Measurements from ENCODE around the gene EFHD1.

The EFHD1 gene, protein sequence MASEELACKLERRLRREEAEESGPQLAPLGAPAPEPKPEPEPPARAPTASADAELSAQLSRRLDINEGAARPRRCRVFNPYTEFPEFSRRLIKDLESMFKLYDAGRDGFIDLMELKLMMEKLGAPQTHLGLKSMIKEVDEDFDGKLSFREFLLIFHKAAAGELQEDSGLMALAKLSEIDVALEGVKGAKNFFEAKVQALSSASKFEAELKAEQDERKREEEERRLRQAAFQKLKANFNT

DNA sequence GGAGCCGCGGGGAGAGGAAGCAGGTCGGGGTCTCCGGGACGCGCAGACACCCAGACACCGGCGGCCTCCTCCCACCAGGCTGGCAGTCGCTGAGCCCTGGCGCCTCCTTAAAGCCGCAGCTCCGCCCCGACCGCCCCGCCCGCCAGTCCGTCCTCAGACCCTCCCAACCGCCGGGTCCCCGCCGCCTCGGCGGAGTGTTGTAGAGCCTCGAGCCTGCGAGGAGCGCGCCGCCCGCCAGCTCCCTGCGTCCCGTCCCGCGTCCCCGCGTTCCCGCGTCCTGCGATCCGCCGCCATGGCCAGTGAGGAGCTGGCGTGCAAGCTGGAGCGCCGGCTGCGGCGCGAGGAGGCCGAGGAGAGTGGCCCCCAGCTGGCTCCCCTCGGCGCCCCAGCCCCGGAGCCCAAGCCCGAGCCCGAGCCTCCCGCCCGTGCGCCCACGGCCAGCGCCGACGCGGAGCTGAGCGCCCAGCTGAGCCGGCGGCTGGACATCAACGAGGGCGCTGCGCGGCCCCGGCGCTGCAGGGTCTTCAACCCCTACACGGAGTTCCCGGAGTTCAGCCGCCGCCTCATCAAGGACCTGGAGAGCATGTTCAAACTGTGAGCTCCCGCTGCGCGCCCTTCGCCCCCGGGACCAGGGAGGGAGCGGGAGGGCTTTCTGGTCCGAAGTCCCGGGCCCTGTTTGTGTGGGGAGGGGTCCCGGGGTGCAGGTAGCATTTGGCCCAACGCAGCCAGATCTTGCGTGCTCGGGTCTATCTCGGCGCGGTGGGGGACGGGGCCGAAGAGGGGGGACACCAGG, at the start of gene EFHD1:
Gene EFHD1, plus strand, starts transcription at position 192 of the 793 bp plus-strand sequence. Its CDS starts 101 bp downstream, at position 293.
- peak; percentile 26 for DNase-seq

DNA sequence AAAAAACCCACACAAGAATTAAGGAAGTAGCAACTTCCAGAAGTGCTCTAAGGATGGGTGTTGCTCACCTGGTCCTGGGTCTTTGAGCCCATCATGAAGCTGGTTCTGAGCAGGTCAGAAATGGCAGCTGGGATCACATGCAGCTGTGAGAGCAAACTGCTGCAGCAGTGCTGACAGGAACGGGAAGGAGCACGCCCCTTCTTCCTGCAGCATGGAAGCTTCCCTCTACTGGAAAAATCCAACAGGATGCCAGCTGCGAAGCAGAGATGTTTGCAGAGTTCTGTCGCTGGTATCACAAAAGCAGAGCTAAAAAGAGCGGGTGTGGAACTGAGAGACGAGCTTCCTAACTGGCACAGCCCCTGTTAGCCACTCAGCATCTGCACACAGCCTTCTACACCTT, 49.2 kb upstream of the EFHD1 start:
- DNase-seq: no peak

DNA sequence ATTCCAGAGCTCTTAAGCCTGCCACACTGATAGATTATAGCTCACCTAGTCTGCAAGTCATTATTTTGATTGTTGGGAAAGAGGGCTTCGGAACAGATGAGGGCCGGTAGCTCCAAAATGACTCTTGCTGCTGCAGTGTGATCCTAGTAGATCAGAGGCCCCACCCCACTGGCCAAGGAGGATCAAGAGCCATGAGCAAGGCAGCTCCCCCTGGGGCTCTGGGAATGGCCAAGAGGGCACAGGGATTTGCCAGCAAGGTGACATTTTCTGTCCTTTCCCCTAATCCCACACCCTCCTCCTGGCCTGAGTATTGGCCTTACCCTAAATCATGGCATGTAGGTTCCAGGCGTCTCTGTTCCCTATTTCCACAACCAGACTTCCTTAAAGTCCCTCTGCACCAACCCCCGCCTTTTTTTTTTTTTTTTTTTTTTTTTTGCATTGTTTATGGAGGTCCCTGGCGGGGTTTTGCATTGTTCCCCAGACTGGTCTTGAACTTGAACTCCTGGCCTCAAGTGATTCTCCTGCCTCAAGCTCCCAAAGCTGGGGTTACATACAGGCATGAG, 46.4 kb upstream of the EFHD1 start:
- no peak for DNase-seq

DNA sequence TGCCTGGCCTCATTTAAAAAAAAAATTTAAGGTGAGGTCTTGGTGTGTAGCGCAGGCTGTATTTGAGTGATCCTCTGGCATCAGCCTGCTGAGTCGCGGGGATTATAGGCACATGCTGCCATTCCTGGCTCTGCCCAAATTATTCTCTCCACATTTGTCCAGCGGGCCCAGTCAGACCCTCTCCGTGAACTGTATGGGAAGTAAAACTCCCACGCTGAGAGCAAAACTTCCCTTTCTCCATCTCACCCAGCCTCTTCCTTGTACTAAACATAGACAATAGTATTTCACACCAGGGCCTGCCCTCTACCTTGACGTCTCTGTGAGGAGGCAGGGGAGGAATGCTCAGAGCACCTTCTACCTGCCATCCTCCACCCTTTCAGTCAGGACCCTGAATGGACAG, 45.9 kb upstream of the EFHD1 start:
- DNase-seq: no peak

DNA sequence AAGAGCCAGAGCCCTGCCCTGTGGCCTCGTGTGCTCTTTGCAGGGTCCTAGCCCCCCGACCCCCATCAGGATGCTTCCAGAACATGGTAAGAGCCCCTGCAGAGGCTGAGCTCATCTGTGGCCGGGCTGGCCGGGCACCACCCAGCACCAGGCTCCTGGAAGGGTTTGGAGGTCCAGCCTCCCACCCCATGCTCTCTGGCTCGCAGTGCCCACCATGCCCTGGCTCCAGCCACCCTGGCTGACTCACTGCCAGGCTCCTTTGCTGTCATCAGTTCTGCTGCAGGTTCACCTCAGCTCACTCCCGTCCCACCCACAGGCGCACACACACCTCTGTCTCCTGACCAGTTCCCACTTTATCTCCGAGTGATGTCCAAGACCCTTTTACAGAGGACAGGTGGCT, 45.4 kb upstream of the EFHD1 start:
- no peak for DNase-seq

DNA sequence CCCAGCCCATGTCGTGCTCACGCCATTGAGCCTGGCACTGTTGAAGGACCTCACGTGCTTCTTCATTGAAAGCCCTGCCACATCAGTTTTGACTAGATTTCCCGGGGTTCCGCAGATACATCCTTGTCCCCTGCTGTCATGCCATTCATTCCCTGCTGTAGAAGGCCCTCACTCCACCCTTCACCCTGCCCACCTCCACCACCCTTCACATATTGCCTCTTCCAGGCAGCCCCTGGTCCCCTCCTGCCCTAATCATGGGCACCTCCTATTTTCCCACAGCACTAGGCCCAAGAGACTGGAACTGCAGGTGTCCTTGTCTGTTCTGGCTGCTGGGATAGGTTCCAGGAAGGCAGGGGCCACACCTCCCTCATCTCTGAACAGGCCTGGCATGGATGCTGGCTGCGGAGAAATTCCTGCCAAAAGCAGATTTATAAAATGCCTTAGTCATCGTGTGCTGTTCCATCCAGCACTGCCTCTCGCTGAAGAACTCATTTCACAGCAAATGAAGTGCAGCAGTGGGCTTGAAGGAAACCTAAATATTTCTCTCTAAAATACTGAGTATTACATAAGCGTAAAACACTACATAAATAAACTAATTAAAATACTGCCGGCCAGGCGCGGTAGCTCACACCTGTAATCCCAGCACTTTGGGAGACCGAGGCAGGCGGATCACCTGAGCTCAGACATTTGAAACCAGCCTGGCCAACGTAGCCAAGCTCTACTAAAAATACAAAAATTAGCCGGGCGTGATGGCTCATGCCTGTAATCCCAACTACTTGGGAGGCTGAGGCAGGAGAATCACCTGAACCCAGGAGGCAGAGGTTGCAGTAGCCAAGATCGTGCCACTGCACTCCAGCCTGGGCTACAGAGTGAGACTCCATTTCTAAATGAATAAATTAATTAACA, 44.5 kb upstream of the EFHD1 start:
- no peak for DNase-seq

DNA sequence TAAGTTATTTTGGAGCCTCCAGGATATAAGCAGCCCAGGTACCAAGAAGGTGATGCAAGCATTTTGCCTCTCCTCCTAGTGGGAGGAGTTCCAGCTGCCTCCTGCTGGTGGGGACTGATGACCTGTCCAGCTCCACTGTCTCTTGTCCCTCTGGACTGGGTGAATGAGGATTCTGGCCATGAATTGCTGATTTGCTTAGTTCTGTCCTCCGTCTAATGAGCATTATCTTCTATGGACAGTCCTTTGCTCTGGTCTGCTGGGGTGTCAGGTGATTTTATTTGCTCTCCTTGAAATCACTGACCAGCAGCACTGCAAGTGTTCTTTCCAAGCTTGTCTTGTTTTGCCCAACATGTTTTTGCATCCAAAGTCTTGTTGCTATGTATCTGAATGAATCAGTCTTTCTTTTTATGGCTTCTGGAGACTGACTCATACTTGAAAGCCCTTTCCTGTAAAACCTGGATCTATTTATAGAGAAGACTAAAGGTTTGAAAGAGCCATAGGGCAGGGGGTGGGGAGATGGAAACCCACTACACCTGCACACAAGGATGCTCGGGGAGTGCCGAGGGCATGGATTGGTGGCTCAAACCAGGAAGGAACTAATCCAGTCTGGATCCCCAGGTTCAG, 40.5 kb upstream of the EFHD1 start:
- DNase-seq: no peak

DNA sequence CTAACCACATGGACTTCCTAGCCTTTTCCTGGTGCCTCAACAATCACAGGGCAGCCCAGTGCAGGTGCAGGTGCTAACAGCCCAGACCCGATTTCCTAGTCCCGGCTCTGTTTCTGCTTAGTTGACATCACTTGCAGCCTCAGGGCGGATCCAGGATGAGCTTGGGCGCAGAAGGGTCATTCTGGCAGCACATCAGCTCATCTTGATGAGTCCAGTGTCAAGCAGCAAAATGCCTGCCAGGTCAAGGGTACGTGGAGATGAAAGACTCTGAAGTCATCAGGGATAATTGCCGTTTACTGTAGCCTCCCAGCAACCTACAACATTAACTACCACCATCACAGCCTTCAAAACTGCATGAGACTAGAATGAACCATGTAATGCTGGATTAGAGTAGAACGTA, 39.4 kb upstream of the EFHD1 start:
- no peak for DNase-seq

DNA sequence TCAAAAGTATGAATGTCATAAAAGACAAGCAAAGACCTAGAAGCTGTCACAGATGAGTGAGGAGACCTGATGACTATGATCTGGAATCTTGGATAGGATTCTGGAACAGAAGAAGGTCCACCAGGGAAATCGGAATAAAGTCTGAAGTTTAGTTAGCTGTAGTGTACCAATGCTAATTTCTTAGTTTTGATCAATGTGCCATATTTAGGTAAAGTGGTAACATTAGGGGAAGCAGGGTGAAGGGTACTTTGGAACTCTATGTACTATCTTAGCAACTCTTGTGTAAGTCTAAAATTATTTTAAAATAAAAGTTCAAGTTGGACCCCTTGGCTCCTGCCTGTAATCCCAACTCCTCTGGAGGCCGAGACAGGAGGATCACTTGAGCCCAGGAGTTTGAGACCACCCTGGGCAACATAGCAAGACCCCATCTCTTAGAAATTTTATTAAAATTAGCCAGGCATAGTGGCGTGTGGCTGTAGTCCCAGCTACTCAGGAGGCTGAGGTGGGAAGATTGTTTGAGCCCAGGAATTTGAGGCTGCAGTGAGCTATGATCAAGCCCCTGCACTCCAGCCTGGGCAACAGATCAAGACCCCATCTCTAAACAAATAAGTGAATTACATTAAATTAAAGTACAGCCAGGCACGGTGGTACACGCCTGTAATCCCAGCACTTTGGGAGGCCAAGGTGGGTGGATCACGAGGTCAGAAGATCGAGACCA, 35.9 kb upstream of the EFHD1 start:
- DNase-seq: no peak

DNA sequence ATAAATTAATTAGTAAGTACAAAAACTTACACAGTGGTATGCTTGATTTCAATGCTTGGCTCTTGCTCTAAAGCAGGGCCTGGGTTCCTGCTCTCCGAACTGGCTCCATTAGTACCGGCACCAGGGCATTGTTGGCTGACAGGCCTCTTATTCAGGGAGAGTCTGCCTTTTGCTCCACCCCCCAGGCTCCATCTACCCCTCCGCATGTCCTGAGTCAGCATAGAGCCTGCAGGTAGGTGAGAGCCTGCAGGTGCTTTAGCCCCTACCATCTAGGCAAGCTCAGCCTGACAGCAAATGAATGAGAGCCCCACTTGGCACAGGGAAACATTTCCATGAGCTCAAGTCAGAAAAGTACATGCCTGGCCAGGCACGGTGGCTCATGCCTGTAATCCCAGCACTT, 35.1 kb upstream of the EFHD1 start:
- no peak for DNase-seq

DNA sequence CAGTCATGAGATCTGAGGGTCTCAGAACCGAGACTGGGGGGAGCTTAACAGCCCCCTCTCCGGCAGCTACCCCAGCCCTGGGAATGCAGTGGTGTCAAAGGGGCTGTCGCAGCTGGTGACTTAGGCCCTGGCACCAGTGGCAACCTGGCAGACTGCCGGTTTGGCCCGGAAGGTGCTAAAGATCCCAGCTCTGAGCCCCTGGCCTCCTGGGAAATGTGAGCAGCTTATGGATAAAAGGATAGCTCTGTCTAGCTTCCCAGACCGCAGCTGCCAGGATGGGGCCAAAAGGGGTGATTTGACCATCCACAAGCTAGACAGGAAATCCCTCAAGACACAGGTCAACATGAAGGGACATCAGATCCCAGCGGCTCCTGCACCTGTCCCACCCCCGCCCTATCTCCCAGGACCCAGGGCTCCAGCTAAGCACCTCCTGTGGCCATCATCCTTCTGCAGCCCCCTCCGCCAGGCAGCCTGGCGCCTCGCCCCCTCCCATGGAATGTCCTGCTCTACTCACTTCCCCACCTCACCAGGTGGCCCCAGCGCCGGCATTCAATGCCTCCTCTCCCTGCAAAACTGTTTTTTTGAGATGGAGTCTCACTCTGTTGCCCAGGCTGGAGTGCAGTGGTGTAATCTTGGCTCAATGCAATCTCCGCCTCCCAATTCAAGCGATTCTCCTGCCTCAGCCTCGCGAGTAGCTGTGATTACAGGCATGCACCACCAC, 33.2 kb upstream of the EFHD1 start:
- no peak for DNase-seq

DNA sequence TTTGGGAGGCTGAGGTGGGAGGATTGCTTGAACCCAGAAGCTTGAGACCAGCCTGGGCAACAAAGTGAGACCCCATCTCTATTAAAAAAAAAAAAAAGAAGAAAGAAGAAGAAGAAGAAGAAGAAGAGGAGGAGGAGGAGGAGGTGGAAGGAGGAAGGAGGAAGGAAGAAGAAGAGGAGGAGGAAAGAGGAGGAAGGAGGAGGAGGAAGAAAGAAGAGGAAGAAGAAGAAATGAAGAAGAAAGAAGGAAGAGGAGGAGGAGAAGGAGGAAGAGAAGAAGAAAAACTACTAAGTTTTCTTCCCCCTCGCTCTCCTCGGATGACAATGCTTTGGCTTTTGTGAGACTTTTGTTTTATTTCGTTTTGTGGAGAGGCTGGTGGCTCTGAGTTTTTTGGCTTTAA, 30.1 kb upstream of the EFHD1 start:
- DNase-seq: no peak

DNA sequence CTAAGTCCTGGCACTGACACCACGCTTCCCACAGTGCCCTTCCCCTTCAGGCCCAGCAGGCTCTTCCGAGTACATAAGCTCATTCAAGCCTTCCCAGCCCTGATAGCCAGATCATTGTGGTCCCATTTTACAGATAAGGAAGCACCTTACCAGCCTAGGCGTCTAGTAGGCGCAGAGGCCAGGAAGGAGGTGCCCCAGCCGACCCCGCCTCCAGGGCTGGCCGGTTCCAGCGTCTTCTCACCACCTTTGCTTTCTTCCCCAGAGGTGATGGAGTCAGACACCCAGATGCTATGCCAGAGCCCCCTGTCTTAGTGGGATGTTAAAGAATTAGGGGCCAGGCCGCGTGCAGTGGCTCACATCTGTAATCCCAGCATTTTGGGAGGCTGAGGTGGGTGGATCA, 28.9 kb upstream of the EFHD1 start:
- DNase-seq: no peak

DNA sequence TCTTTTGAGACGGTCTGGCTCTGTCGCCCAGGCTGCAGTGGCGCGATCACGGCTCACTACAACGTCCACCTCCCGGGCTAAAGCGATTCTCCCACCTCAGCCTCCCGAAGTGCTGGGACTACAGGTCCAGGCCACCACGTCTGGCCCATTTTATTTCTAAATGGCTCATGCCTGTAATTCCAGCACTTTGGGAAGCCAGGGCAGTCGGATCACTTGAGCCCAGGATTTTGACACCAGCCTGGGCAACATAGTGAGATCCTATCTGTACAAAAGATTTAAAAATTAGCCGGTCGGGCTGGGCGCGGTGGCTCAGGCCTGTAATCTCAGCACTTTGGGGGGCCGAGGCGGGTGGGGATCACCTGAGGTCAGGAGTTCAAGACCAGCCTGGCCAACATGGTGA, 26.4 kb upstream of the EFHD1 start:
- no peak for DNase-seq

DNA sequence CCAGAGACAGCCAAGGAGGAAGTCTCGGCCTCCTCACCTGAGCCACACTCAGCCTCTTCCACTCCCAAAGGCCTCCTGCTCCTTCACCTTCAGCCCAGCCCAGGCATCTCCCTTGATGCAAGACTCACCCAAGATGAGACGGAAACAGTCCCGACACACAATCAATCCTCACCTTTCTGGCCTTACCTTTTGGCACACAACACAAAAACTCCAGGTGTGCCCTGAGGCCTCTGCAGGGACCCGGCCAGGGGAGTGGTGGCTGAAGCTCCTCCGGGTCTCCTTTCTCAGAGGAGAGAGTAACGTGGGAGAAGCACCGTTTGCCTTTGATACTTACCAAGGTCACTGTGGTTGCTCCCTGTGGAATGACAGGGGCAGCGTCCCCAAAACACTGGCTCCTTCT, 23.8 kb upstream of the EFHD1 start:
- no peak for DNase-seq

DNA sequence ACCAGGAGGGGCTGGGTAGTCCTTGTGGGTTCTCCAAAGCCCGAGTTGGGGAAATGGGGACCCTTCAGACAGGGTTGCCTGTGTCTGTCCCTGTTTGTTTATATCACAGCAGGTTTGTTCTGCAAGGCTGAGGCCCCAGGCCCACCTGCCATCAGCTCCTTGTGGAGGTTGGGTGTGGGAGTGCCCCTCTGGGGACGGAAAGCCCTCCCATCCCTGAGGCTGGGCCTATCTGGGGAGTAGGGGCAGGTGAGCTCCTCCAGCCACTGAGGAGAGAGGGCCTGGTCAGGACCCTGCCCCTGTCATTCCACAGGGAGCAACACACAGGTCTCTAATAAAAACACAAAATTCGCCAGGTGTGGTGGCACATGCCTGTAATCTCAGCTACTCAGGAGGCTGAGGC, 23.3 kb upstream of the EFHD1 start:
- no peak for DNase-seq

DNA sequence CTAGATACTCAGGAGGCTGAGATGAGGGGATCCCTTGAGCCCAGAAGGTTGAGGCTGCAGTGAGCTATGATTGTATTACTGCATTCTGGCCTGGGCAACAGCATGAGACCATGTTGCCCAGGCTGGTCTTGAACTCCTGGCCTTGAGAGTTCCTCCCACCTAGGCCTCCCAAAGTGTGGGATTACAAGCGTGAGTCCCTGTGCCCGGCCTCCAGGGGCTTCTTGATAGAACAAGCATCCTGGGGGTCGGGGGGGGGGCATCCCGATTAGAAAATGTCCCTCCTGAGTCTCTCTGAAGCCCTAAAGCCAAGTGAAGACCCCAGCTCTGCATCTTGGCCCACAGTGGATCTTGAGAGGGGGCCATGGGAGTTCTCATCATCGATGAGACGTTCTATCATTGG, 22.3 kb upstream of the EFHD1 start:
- no peak for DNase-seq

DNA sequence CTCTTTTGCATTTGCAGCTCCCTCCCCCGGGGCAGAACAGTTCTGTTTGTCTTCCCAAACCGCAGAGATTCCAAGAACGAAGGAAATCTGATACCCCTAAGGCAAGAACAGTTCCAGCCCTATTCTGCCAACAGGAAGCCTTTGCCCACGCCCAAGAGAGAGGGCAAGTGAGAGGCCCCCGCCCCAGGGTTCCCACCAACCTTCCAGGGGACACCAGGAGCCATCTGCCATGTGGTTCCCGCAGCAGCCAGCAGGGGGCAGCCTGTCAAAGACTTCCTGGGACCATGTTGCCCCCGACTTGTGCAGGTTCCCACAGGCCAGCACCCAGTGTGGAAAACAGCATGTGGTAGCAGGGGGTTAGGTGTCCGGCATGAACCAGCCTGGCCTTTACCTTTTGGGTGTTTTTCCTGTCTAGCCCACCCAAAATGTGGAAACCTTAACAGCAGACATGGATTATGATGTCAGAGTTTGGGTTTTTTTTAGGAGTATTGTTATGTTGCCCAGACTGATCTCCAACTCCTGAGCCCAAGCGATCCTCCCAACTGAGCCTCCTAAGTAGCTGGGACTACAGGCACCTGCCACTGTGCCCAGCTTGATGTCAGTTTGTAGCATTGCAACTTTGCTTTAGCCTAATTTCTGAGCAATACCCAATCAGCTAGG, 21.7 kb upstream of the EFHD1 start:
- DNase-seq: peak; percentile 18

DNA sequence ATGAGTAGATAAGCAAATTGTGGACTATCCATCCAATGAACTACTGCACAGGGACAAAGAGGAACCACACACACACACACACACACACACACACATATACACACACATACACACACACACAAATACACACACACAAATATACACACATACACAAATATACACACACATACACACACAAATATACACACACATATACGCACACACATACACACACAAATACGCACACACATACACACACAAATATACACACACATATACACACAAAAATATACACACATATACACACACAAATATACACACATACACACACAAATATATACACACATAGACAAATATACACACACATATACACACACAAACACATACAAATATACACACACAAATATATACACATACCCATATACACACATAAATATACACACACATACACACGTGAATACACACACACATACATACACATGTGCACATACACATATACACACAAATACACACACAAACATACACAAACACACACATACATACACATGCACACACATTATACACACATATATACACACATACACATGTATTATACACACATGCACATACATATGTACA, 19.8 kb upstream of the EFHD1 start:
- no peak for DNase-seq

DNA sequence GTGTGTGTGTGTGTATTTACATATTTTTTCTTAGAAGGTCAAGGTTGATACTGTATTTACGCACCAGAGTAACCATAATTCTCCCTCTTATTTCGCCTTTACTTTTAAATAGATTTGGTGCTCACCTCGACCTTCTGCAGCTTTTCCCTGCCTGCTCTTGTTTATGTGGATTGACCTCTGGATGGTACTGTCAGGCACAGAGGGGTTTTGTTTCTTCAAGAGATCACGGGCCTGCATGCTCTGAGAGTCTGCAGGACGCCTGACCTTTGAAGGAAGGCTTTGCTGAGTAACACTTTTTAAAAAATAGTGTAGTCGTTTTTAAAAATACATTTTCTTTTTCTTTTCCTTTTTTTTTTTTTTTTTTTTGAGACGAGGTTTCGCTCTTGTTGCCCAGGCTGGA, 18.1 kb upstream of the EFHD1 start:
- DNase-seq: no peak

DNA sequence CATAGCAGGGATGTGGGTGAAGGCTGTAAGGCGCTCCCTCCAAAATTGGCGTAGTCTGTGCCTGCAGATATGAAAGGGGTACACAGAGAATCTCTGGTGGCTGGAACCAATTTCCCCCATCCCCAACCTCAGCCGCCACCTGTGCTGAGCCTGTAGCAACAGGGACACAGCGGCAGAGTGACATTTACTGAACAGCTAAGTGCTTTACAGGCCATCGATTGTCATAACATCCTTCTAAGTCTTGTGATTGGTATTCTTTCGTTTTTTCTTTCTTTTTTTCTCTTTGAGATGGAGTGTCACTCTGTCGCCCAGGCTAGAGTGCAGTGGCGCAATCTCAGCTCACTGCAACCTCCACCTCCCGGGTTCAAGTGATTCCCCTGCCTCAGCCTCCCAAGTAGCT, 12.2 kb upstream of the EFHD1 start:
- DNase-seq: no peak
